ENCODE measurements around the gene ACER3. TPM values are rescaled to one million over a fixed set of nuclear protein-coding genes. Genes with fewer than 3 reads are reported as not detected.

ACER3 gene
- total and polyA plus RNA-seq, 2 donors (not counting 1 experiment from before 2014, with no cell fraction given), result 3.3 to 12.9 TPM

DNA sequence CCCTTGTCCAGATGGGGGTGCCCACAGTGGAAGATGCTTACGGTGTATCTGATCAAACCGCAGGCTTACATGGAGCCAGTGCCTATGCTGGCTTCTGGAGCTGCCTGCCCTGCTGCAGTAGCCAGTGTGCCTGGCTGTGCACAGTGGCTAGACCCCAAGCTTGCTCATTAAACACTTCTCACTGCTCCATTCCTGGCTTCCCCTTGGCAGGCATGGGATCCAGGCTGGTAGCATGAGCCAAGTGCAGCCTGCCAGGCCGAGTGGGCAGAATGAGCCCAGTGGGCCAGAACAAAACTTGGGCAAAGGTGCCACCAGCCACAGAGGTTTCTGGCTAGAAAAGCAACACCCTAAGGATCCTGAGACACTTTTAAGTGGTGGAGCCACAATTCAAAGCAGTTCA is 118.1 kb downstream of the ACER3 start:
- Histone ChIP-seq H2AFZ (ENCODE audit: insufficient read depth, low read depth, low read length, poor library complexity, severe bottlenecking) (no peak overlapping the region), H3K36me3 (replicated peaks in 1 of 2; ENCODE audit: control extremely low read depth in 1 of 2, control insufficient read depth in 1 of 2, extremely low read depth in 1 of 2, insufficient read depth in 2 of 2, low read length in 1 of 2) (peaks cover 1 to 5% of the 10 kb centered on the region in 2 experiments), H3K4me2 (replicated peaks; ENCODE audit: low read depth, low read length, poor library complexity, severe bottlenecking) (no peak overlapping the region), H3K27ac (ENCODE audit: low read length in 2 of 2) (no peak overlapping the region), H4K20me1 (ENCODE audit: control insufficient read depth, insufficient read depth, low read length, poor library complexity, severe bottlenecking) (no peaks in the 10 kb centered on the region), H3K4me1 (ENCODE audit: control insufficient read depth in 2 of 2, insufficient read depth in 2 of 2, low read length in 2 of 2) (no peaks in the 10 kb centered on the region), H3K9me3 (ENCODE audit: control extremely low read depth in 1 of 3, control insufficient read depth in 2 of 3, insufficient read depth in 1 of 3, low read length in 2 of 3) (peaks cover 0 to 18% (median 16%) of the 10 kb centered on the region in 3 donors), H3K9ac (ENCODE audit: low read length) (no peak overlapping the region), H3K27me3 (replicated peaks in 1 of 4; ENCODE audit: control extremely low read depth in 1 of 4, control insufficient read depth in 3 of 4, insufficient read depth in 4 of 4, low read length in 3 of 4) (no peaks in the 10 kb centered on the region), H3K79me2 (ENCODE audit: control insufficient read depth, insufficient read depth, low read length) (no peaks in the 10 kb centered on the region), H3K4me3 (ENCODE audit: control extremely low read depth in 1 of 5, extremely low read depth in 1 of 5, insufficient read depth in 1 of 5, low read depth in 2 of 5, low read length in 4 of 5) (no peak overlapping the region)
- WGBS (ENCODE audit: insufficient coverage), result 93% methylated on average over 3 of the region's 3 CpGs
- peaks cover 2% of the 10 kb centered on the region for H3K9me3 Mint-ChIP-seq (ENCODE audit: insufficient read depth)
- H3K4me3 Mint-ChIP-seq, result no peak overlapping the region
- TF ChIP-seq, protein P1, sequence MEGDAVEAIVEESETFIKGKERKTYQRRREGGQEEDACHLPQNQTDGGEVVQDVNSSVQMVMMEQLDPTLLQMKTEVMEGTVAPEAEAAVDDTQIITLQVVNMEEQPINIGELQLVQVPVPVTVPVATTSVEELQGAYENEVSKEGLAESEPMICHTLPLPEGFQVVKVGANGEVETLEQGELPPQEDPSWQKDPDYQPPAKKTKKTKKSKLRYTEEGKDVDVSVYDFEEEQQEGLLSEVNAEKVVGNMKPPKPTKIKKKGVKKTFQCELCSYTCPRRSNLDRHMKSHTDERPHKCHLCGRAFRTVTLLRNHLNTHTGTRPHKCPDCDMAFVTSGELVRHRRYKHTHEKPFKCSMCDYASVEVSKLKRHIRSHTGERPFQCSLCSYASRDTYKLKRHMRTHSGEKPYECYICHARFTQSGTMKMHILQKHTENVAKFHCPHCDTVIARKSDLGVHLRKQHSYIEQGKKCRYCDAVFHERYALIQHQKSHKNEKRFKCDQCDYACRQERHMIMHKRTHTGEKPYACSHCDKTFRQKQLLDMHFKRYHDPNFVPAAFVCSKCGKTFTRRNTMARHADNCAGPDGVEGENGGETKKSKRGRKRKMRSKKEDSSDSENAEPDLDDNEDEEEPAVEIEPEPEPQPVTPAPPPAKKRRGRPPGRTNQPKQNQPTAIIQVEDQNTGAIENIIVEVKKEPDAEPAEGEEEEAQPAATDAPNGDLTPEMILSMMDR (IDR thresholded peaks at IDR 0.05), result no peak
- TF ChIP-seq EZH2 (IDR thresholded peaks at IDR 0.05; ENCODE audit: borderline replicate concordance, insufficient read depth, low read depth, low read length, poor library complexity, severe bottlenecking), result no peak
- DNase-seq (no peak), ATAC-seq (ENCODE audit: low read depth) (no peak)
- no peaks in the 10 kb centered on the region for H3K4me1 Mint-ChIP-seq
- intact Hi-C loops (cut with micrococcal nuclease), result no loop called here
- H3K27ac Mint-ChIP-seq, result no peak overlapping the region
- H3K27me3 Mint-ChIP-seq, result no peaks in the 10 kb centered on the region
- CTCF ChIA-PET, result no interaction called here
- POLR2A ChIA-PET, result no interaction called here

DNA sequence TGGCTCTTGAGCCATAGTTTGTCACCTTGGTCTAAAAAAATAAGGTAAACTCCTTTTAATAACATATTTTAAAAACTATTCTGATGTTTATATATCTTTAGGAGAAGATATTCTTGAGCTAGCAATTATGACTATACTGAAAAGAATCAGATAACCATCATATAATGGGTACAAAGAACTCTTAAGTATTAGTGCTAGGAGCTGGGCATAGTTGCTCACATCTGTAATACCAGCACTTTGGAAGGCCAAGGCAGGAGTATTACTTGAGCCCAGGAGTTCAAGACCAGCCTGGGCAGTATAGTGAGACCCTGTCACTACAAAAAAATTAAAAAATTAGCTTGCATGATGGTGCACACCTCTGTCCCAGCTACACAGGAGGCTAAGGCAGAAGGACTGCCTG is 119.5 kb downstream of the ACER3 start:
- H3K36me3 ChIP-seq (replicated peaks in 1 of 2; ENCODE audit: control extremely low read depth in 1 of 2, control insufficient read depth in 1 of 2, extremely low read depth in 1 of 2, insufficient read depth in 2 of 2, low read length in 1 of 2), result peaks cover 1 to 5% of the 10 kb centered on the region in 2 experiments
- ChIA-PET CTCF (interaction anchor here (1.3 kb wide), 1 partner anchor 61 kb away, joined by 4 read pairs; no protein-coding TSS in a partner anchor), POLR2A (no interaction called here)
- Mint-ChIP-seq H3K27ac (no peak overlapping the region), H3K9me3 (ENCODE audit: insufficient read depth) (peaks cover 2% of the 10 kb centered on the region), H3K4me1 (no peaks in the 10 kb centered on the region), H3K27me3 (no peaks in the 10 kb centered on the region), H3K4me3 (no peak overlapping the region)
- DNase-seq (no peak), ATAC-seq (ENCODE audit: low read depth) (no peak)
- H3K79me2 ChIP-seq (ENCODE audit: control insufficient read depth, insufficient read depth, low read length), result no peaks in the 10 kb centered on the region
- intact Hi-C loops (cut with micrococcal nuclease), result no loop called here
- H3K27me3 ChIP-seq (replicated peaks in 1 of 4; ENCODE audit: control extremely low read depth in 1 of 4, control insufficient read depth in 3 of 4, insufficient read depth in 4 of 4, low read length in 3 of 4), result no peaks in the 10 kb centered on the region
- H3K9me3 ChIP-seq (ENCODE audit: control extremely low read depth in 1 of 3, control insufficient read depth in 2 of 3, insufficient read depth in 1 of 3, low read length in 2 of 3), result peaks cover 0 to 18% (median 16%) of the 10 kb centered on the region in 3 donors
- TF ChIP-seq, protein P1 (IDR thresholded peaks at IDR 0.05), result no peak
- no peak for TF ChIP-seq EZH2 (IDR thresholded peaks at IDR 0.05; ENCODE audit: borderline replicate concordance, insufficient read depth, low read depth, low read length, poor library complexity, severe bottlenecking)
- no peak overlapping the region for H3K9ac ChIP-seq (ENCODE audit: low read length)
- H4K20me1 ChIP-seq (ENCODE audit: control insufficient read depth, insufficient read depth, low read length, poor library complexity, severe bottlenecking), result no peaks in the 10 kb centered on the region
- H3K4me1 ChIP-seq (ENCODE audit: control insufficient read depth in 2 of 2, insufficient read depth in 2 of 2, low read length in 2 of 2), result no peaks in the 10 kb centered on the region
- H3K4me2 ChIP-seq (replicated peaks; ENCODE audit: low read depth, low read length, poor library complexity, severe bottlenecking), result no peak overlapping the region
- H2AFZ ChIP-seq (ENCODE audit: insufficient read depth, low read depth, low read length, poor library complexity, severe bottlenecking), result no peak overlapping the region
- no peak overlapping the region for H3K4me3 ChIP-seq (ENCODE audit: control extremely low read depth in 1 of 5, extremely low read depth in 1 of 5, insufficient read depth in 1 of 5, low read depth in 2 of 5, low read length in 4 of 5)
- H3K27ac ChIP-seq (ENCODE audit: low read length in 2 of 2), result no peak overlapping the region
